H1 (cell line): ENCODE measurements around the gene PKIB. TPM values are rescaled to one million over a fixed set of nuclear protein-coding genes. Genes with fewer than 3 reads are reported as not detected.

Experiments
- CTCF ChIA-PET: fragments of 300-600 bp; sonication (Branson Sonifier 250); formaldehyde crosslinking; loops from one replicate; lab custom pipeline; 2021; ENCODE audit not compliant: partially characterized antibody; lab: Charles Lee
- POLR2A ChIA-PET: fragments of 300-600 bp; sonication (Branson Sonifier 250); formaldehyde crosslinking; loops from one replicate; lab custom pipeline; 2021; ENCODE audit warnings: inconsistent platforms; ENCODE audit not compliant: partially characterized antibody; lab: Charles Lee
- DNase-seq, 2 experiments: peaks; one replicate each; pipeline versions ENCODE4 v3.0.0 to v3.0.0-alpha.2; 2010 to 2022; ENCODE audit warnings: low spot score in 2 of 2, low read depth in 1 of 2, mixed read lengths in 1 of 2
- FAIRE-seq: peaks from 2 replicates; lab custom pipeline; 2011; peaks lifted over from hg19 to GRCh38; lab: Jason Lieb, UNC
- H2AFZ ChIP-seq: 2 replicates; pipeline ENCODE4 v1.8.1; 2012; ENCODE audit warnings: low read length, inconsistent platforms
- H2AK5ac ChIP-seq: 2 replicates; pipeline ENCODE4 v1.6.1; 2013; ENCODE audit warnings: low read depth, low read length
- H2BK120ac ChIP-seq: replicated peaks from 2 replicates; pipeline ENCODE3; 2013; ENCODE audit warnings: low read depth, low read length, inconsistent platforms
- H2BK12ac ChIP-seq: 2 replicates; pipeline ENCODE4 v1.6.1; 2013; ENCODE audit warnings: low read depth, low read length
- H2BK15ac ChIP-seq: 2 replicates; pipeline ENCODE4 v1.6.1; 2013; ENCODE audit warnings: low read length
- H2BK20ac ChIP-seq: 2 replicates; pipeline ENCODE4 v1.6.1; 2013; ENCODE audit warnings: low read length
- H2BK5ac ChIP-seq: 2 replicates; pipeline ENCODE4 v1.6.1; 2013; ENCODE audit warnings: low read depth, low read length
- H3K14ac ChIP-seq: 2 replicates; pipeline ENCODE4 v1.6.1; 2013; ENCODE audit warnings: inconsistent platforms; ENCODE audit not compliant: insufficient read length
- H3K18ac ChIP-seq: 2 replicates; pipeline ENCODE4 v1.6.1; 2013; ENCODE audit warnings: low read length; ENCODE audit errors: extremely low read depth
- H3K23ac ChIP-seq: 2 replicates; pipeline ENCODE4 v1.6.1; 2013; ENCODE audit warnings: inconsistent platforms; ENCODE audit not compliant: insufficient read length
- H3K23me2 ChIP-seq: 2 replicates; pipeline ENCODE4 v1.6.1; 2013; ENCODE audit warnings: low read depth, low read length
- H3K27ac ChIP-seq: 2 replicates; pipeline ENCODE4 v1.6.1; 2011; ENCODE audit warnings: low read depth, low read length, inconsistent platforms
- H3K27me3 ChIP-seq, 4 experiments: replicated peaks in 1 of 4; 1 replicate in 1 of 4; 2 replicates in 3 of 4; pipeline versions ENCODE4 v1.6.1 to v1.8.1; 2011 to 2013; ENCODE audit warnings: low read length in 3 of 4, mild to moderate bottlenecking in 3 of 4, inconsistent platforms in 2 of 4, mixed read lengths in 2 of 4, moderate library complexity in 1 of 4; ENCODE audit not compliant: control insufficient read depth in 3 of 4, insufficient read depth in 3 of 4; ENCODE audit errors: extremely low read depth in 1 of 4
- H3K36me3 ChIP-seq, 4 experiments: 2 replicates each; pipeline versions ENCODE4 v1.6.1 to v1.8.1; 2011 to 2013; ENCODE audit warnings: mild to moderate bottlenecking in 4 of 4, low read length in 3 of 4, moderate library complexity in 2 of 4, control low read depth in 1 of 4, inconsistent platforms in 1 of 4; ENCODE audit not compliant: insufficient read depth in 4 of 4, control insufficient read depth in 2 of 4
- H3K4ac ChIP-seq: replicated peaks from 2 replicates; pipeline ENCODE3; 2013; ENCODE audit warnings: low read length, low read depth, mixed read lengths, inconsistent platforms; ENCODE audit not compliant: insufficient read length
- H3K4me1 ChIP-seq, 4 experiments: replicated peaks in 1 of 4; 1 replicate in 1 of 4; 2 replicates in 3 of 4; pipeline versions ENCODE4 v1.6.1 to v1.8.1; 2011 to 2013; ENCODE audit warnings: low read length in 3 of 4, inconsistent platforms in 2 of 4, mixed read lengths in 1 of 4; ENCODE audit not compliant: insufficient read depth in 4 of 4, control insufficient read depth in 3 of 4
- H3K4me2 ChIP-seq, 2 experiments: 2 replicates each; pipeline versions ENCODE4 v1.6.1 to v1.8.1; 2011 to 2013; ENCODE audit warnings: low read depth in 2 of 2, low read length in 2 of 2, control low read depth in 1 of 2, inconsistent platforms in 1 of 2, mild to moderate bottlenecking in 1 of 2; ENCODE audit not compliant: insufficient read depth in 1 of 2
- H3K4me3 ChIP-seq, 4 experiments: fragments of 200-600, 300-600 bp in 1 of 4; sonication (generic), shearing (Covaris generic), sonication (Bioruptor Twin) in 1 of 4; 2 replicates each; pipeline versions ENCODE4 v1.5.1 to v1.8.1; 2011 to 2016; ENCODE audit warnings: low read length in 4 of 4, low read depth in 3 of 4, control low read depth in 2 of 4, inconsistent platforms in 2 of 4, mild to moderate bottlenecking in 2 of 4, mixed read lengths in 1 of 4, moderate library complexity in 1 of 4; ENCODE audit not compliant: insufficient read depth in 2 of 4; ENCODE audit errors: extremely low read depth in 1 of 4
- H3K56ac ChIP-seq: replicated peaks from 2 replicates; pipeline ENCODE3; 2013; ENCODE audit warnings: low read depth, mild to moderate bottlenecking, mixed read lengths, low read length, inconsistent platforms; ENCODE audit not compliant: insufficient read length
- H3K79me1 ChIP-seq: 2 replicates; pipeline ENCODE4 v1.6.1; 2013; ENCODE audit warnings: low read depth, low read length, control low read depth
- H3K79me2 ChIP-seq, 2 experiments: 2 replicates each; pipeline versions ENCODE4 v1.6.1 to v1.8.1; 2012 to 2013; ENCODE audit warnings: low read length in 2 of 2, mild to moderate bottlenecking in 2 of 2, inconsistent platforms in 1 of 2; ENCODE audit not compliant: insufficient read depth in 2 of 2, control insufficient read depth in 1 of 2
- H3K9ac ChIP-seq, 4 experiments: replicated peaks in 1 of 4; 1 replicate in 1 of 4; 2 replicates in 3 of 4; pipeline versions ENCODE4 v1.6.1 to v1.8.1; 2011 to 2013; ENCODE audit warnings: low read depth in 3 of 4, low read length in 3 of 4, control low read depth in 2 of 4, mild to moderate bottlenecking in 2 of 4, moderate library complexity in 2 of 4, inconsistent platforms in 1 of 4; ENCODE audit errors: extremely low read depth in 1 of 4
- H3K9me3 ChIP-seq, 2 experiments: 2 replicates each; pipeline versions ENCODE4 v1.6.1 to v1.8.1; 2012 to 2013; ENCODE audit warnings: mild to moderate bottlenecking in 2 of 2, moderate library complexity in 2 of 2, control low read depth in 1 of 2, inconsistent platforms in 1 of 2, low read depth in 1 of 2, low read length in 1 of 2, mixed read lengths in 1 of 2; ENCODE audit not compliant: insufficient read depth in 2 of 2
- H4K20me1 ChIP-seq, 2 experiments: replicated peaks in 1 of 2; 2 replicates each; pipeline versions ENCODE3 to v1.8.1; 2011 to 2013; ENCODE audit warnings: inconsistent platforms in 2 of 2, low read length in 2 of 2, mild to moderate bottlenecking in 1 of 2; ENCODE audit not compliant: insufficient read depth in 2 of 2, control insufficient read depth in 1 of 2
- H4K5ac ChIP-seq: 2 replicates; pipeline ENCODE4 v1.6.1; 2013; ENCODE audit warnings: low read length, low read depth, mixed read lengths, inconsistent platforms; ENCODE audit not compliant: insufficient read length
- H4K8ac ChIP-seq: 2 replicates; pipeline ENCODE4 v1.8.0; 2013; ENCODE audit warnings: mild to moderate bottlenecking, moderate library complexity, low read length, inconsistent platforms; ENCODE audit not compliant: insufficient read depth; ENCODE audit errors: extremely low read depth
- H4K91ac ChIP-seq: replicated peaks from 2 replicates; pipeline ENCODE3; 2013; ENCODE audit warnings: low read length, mixed read lengths, inconsistent platforms; ENCODE audit not compliant: insufficient read length
- EGR1 ChIP-seq: IDR thresholded peaks from 2 replicates; pipeline ENCODE4 v1.6.1; 2011; ENCODE audit warnings: low read depth, low read length, borderline replicate concordance
- JUN ChIP-seq: IDR thresholded peaks from 2 replicates; pipeline ENCODE4 v1.6.1; 2011; ENCODE audit warnings: low read depth, mild to moderate bottlenecking, improper control_type of control experiment, low read length
- MAFK ChIP-seq: IDR thresholded peaks from 2 replicates; pipeline ENCODE4 v1.6.1; 2012; ENCODE audit warnings: low read depth, mild to moderate bottlenecking, improper control_type of control experiment, low read length
- PHF8 ChIP-seq: fragments of 200-600 bp; sonication (generic); conservative IDR thresholded peaks from 2 replicates; pipeline ENCODE4 v1.7.1; 2012; ENCODE audit warnings: low read depth, mild to moderate bottlenecking, inconsistent platforms, low read length, moderate library complexity
- POLR2A ChIP-seq, 2 experiments: IDR thresholded peaks; 1 replicate in 1 of 2; 2 replicates in 1 of 2; pipeline ENCODE4 v1.6.1; 2011; ENCODE audit warnings: low read depth in 2 of 2, low read length in 2 of 2, mild to moderate bottlenecking in 2 of 2; ENCODE audit errors: control extremely low read depth in 1 of 2
- SAP30 ChIP-seq: fragments of 300-600 bp; sonication (generic); IDR thresholded peaks from 2 replicates; pipeline ENCODE4 v1.7.1; 2012; ENCODE audit warnings: low read length, moderate library complexity, mild to moderate bottlenecking, inconsistent platforms; ENCODE audit not compliant: insufficient read depth, insufficient replicate concordance
- SUZ12 ChIP-seq: fragments of 200-600 bp; sonication (generic); IDR thresholded peaks from 2 replicates; pipeline ENCODE4 v1.6.1; 2012; ENCODE audit warnings: mild to moderate bottlenecking, inconsistent platforms, low read length, moderate library complexity, mixed read lengths
- ZNF274 ChIP-seq: IDR thresholded peaks from 2 replicates; pipeline ENCODE4 v1.7.0; 2012; ENCODE audit warnings: low read length, borderline replicate concordance; ENCODE audit errors: extremely low read depth
- WGBS, 2 experiments: shearing (Covaris generic) in 1 of 2; methylation state at CpG; one replicate each; pipeline versions ENCODE4 v1.1.6 to v1.1.7; 2013 to 2015; ENCODE audit warnings: low lambda C conversion rate in 2 of 2, mixed read lengths in 2 of 2, inconsistent platforms in 1 of 2, low coverage in 1 of 2, missing lambda C conversion rate in 1 of 2; ENCODE audit not compliant: insufficient replicate concordance in 2 of 2, insufficient coverage in 1 of 2, insufficient read length in 1 of 2; ENCODE audit errors: extremely low coverage in 1 of 2, missing lambda C conversion rate in 1 of 2; 5-methylcytosine and 5-hydroxymethylcytosine counted together
- polyA plus RNA-seq, 7 experiments: library from polyadenylated mRNA; depleted of rRNA in 3 of 7; stranded (reverse) in 5 of 7; unstranded in 2 of 7; fragments of >200 nt in 5 of 7; fragments of 200-250 nt in 2 of 7; gene quantifications; 1 replicate in 5 of 7; 2 replicates in 1 of 7; 4 replicates in 1 of 7; pipeline versions ENCODE4 v1.2.1 to v1.2.3, GENCODE V29; 2011 to 2013; ENCODE audit warnings: missing spikeins in 2 of 7, mixed read lengths in 2 of 7
- total RNA-seq: library from RNA; stranded (reverse); fragmentation: NEBNext Ultra II Directional; extraction: Animal tissue kit (Norgen Biotek cat#: 25700); gene quantifications from 2 replicates; pipeline ENCODE4 v1.2.1, GENCODE V29; 2021
- TF ChIP-seq, protein P1 (sequence below), 3 experiments: IDR thresholded peaks; 1 replicate in 2 of 3; 2 replicates in 1 of 3; pipeline versions ENCODE4 v1.5.1 to v1.6.1; 2011; ENCODE audit warnings: low read length in 3 of 3, mild to moderate bottlenecking in 3 of 3, inconsistent platforms in 2 of 3, low read depth in 1 of 3, moderate library complexity in 1 of 3; ENCODE audit not compliant: insufficient read depth in 1 of 3; ENCODE audit errors: control extremely low read depth in 1 of 3

PKIB gene
- total and polyA plus RNA-seq, 2 of the 8 experiments (the other 6 are each of a cell fraction or from before 2014, with no cell fraction given) = 13.5 to 73.3 TPM

DNA sequence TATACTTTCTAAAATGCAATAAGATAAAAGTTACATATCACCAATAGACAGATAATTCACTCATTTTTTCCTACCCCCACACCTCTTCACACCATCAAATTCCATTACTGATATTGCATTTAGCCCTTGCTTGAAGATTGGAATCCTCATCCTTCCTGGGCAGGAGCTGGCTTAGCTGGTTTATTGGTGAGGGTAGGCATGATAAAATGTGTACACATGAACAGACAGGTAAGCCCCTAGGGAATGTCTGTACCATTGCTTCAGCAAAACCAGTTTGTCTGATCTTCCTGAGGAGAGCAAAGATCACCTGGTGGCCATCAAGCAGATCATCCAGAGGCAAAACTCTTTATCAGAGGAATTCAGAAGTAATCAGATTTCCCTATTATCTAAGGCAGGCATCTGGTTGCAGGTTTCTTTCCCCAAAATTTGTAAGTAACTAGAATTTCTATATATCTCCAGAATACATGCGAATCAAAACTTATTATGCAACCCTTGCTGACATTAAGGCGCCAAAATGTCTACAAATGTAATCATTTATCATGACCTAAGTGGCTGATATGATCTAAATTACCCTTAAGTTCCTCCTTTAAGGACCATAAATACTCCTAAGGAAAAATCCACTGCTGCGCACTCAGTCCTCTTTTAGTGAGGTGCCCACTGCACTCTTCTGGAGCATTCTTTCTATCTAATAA lies 162.7 kb downstream of the PKIB start:
- H2AK5ac ChIP-seq = no peak overlapping the region
- H3K56ac ChIP-seq = no peak overlapping the region
- WGBS, 2 experiments = 92% methylated on average over 3 of the region's 3 CpGs; no CpG with 5 or more reads in 1 of the 2 experiments
- TF ChIP-seq JUN = no peak
- TF ChIP-seq, protein P1, sequence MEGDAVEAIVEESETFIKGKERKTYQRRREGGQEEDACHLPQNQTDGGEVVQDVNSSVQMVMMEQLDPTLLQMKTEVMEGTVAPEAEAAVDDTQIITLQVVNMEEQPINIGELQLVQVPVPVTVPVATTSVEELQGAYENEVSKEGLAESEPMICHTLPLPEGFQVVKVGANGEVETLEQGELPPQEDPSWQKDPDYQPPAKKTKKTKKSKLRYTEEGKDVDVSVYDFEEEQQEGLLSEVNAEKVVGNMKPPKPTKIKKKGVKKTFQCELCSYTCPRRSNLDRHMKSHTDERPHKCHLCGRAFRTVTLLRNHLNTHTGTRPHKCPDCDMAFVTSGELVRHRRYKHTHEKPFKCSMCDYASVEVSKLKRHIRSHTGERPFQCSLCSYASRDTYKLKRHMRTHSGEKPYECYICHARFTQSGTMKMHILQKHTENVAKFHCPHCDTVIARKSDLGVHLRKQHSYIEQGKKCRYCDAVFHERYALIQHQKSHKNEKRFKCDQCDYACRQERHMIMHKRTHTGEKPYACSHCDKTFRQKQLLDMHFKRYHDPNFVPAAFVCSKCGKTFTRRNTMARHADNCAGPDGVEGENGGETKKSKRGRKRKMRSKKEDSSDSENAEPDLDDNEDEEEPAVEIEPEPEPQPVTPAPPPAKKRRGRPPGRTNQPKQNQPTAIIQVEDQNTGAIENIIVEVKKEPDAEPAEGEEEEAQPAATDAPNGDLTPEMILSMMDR (IDR thresholded peaks at IDR 0.05; ENCODE audit: control extremely low read depth in 1 of 3, insufficient read depth in 1 of 3, low read depth in 1 of 3, low read length in 3 of 3) = no peak
- TF ChIP-seq ZNF274 = no peak
- TF ChIP-seq POLR2A (IDR thresholded peaks at IDR 0.05; ENCODE audit: control extremely low read depth in 1 of 2, low read depth in 2 of 2, low read length in 2 of 2) = no peak
- no peak for TF ChIP-seq SAP30
- no peak for TF ChIP-seq EGR1
- TF ChIP-seq PHF8 = no peak
- no peak for TF ChIP-seq MAFK
- no peak for TF ChIP-seq SUZ12
- H3K18ac ChIP-seq = no peak overlapping the region
- DNase-seq = no peak
- H3K4me3 ChIP-seq = no peak overlapping the region
- no peak overlapping the region for H3K27ac ChIP-seq
- H3K4ac ChIP-seq = no peak overlapping the region
- H4K91ac ChIP-seq = no peak overlapping the region
- H3K23me2 ChIP-seq = no peaks in the 10 kb centered on the region
- H2AFZ ChIP-seq = no peak overlapping the region
- no peak overlapping the region for H3K9ac ChIP-seq
- no peak overlapping the region for H2BK20ac ChIP-seq
- H2BK5ac ChIP-seq = no peak overlapping the region
- H3K4me1 ChIP-seq = no peaks in the 10 kb centered on the region
- H3K27me3 ChIP-seq = no peaks in the 10 kb centered on the region
- H3K79me1 ChIP-seq = no peaks in the 10 kb centered on the region
- H3K14ac ChIP-seq = no peak overlapping the region
- ChIA-PET CTCF (interaction anchor here (1.0 to 2.3 kb wide), 4 partner anchors 12 to 66 kb away, joined by 3 to 12 read pairs (median 4); no protein-coding TSS in a partner anchor), POLR2A (interaction anchor here (0.8 kb wide), 1 partner anchor 290 kb away, joined by 3 read pairs; no protein-coding TSS in a partner anchor)
- H4K20me1 ChIP-seq = no peaks in the 10 kb centered on the region
- no peak overlapping the region for H4K8ac ChIP-seq
- FAIRE-seq = no peak
- H2BK15ac ChIP-seq = no peak overlapping the region
- H3K9me3 ChIP-seq = no peaks in the 10 kb centered on the region
- no peak overlapping the region for H2BK12ac ChIP-seq
- H2BK120ac ChIP-seq = no peak overlapping the region
- no peak overlapping the region for H3K4me2 ChIP-seq
- H3K23ac ChIP-seq = no peak overlapping the region
- no peaks in the 10 kb centered on the region for H3K36me3 ChIP-seq
- no peaks in the 10 kb centered on the region for H3K79me2 ChIP-seq
- no peak overlapping the region for H4K5ac ChIP-seq
